ENCODE results near the gene VWA3A. TPM values are rescaled to one million over a fixed set of nuclear protein-coding genes. Genes with fewer than 3 reads are reported as not detected.
A peak's percentile ranks its signal among the peaks of the same experiment; 100 is the strongest.
"Not testable (repeated sequence)": the region's sequence is repeated elsewhere in the genome, so short reads cannot be mapped to it uniquely, and the experiment has no call there.

The VWA3A gene
- not detected for polyA plus RNA-seq

- Mint-ChIP-seq H3K27me3 (peaks cover 10% of the 10 kb centered on the region), H3K9me3 (no peaks in the 10 kb centered on the region), H3K4me1 (peaks cover 0 to 1% (median 0%) of the 10 kb centered on the region in 3 donors), H3K36me3 (peaks cover 2% of the 10 kb centered on the region), H3K4me3 (peak within 1 kb of the TSS in 1 of 4 donors; percentile 46), H3K27ac (peak within 1 kb of the TSS in 1 of 3 donors; percentile 71)
Observed at GRCh38 chr16:22092143-22092933, at the start of gene VWA3A. Gene VWA3A (plus strand): TSS chr16:22092541. CDS start chr16:22092638, 97 bp downstream.

- H3K27ac Mint-ChIP-seq, result peak overlapping the region in 1 of 3 donors; percentile 11
- H3K4me1 Mint-ChIP-seq, H3K27me3 Mint-ChIP-seq, H3K9me3 Mint-ChIP-seq, H3K36me3 Mint-ChIP-seq, H3K4me3 Mint-ChIP-seq: not testable (repeated sequence)
Observed at GRCh38 chr16:22043882-22044281, 48.5 kb upstream of the VWA3A start.

DNA sequence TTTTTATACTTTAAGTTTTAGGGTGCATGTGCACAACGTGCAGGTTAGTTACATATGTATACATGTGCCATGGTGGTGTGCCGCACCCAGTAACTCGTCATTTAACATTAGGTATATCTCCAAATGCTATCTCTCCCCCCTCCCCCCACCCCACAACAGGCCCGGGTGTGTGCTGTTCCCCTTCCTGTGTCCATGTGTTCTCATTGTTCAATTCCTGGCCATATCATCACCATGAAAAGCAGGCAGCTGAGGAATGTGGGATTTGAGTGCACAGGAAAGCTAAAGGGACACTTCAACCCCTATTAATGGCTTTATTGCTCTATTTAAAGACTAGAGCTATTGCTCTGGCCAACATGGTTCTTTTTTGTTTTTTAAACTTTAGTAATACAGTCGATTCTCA lies 46.5 kb upstream of the VWA3A start:
- not testable (repeated sequence) for H3K27ac Mint-ChIP-seq, H3K9me3 Mint-ChIP-seq, H3K4me1 Mint-ChIP-seq, H3K27me3 Mint-ChIP-seq, H3K4me3 Mint-ChIP-seq, H3K36me3 Mint-ChIP-seq

GRCh38 chr16:22050963-22051362 lies 41.4 kb upstream of the VWA3A start:
- H3K27ac Mint-ChIP-seq, result no peak overlapping the region
- no peaks in the 10 kb centered on the region for H3K27me3 Mint-ChIP-seq
- H3K4me1 Mint-ChIP-seq, result peaks cover 0 to 3% (median 2%) of the 10 kb centered on the region in 3 donors
- no peak overlapping the region for H3K4me3 Mint-ChIP-seq
- no peaks in the 10 kb centered on the region for H3K36me3 Mint-ChIP-seq
- no peaks in the 10 kb centered on the region for H3K9me3 Mint-ChIP-seq

DNA sequence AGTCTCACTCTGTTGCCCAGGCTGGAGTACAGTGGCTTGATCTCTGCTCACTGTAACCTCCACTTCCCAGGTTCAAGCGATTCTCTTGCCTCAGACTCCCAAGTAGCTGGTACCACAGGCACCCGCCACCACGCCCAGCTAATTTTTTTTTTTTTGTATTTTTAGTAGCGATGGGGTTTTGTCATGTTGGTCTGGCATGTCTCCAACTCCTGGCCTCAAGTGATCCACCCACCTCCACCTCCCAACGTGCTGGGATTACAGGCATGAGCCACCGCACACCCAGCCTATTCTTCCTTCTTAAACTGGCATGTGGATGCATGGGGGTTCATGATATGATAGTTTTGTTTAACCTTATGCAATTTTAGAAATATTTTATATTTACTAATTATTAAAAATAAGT lies 39.4 kb upstream of the VWA3A start:
- H3K36me3 Mint-ChIP-seq, result no peaks in the 10 kb centered on the region
- H3K27me3 Mint-ChIP-seq, result no peaks in the 10 kb centered on the region
- H3K9me3 Mint-ChIP-seq, result peaks cover 0 to 1% (median 0%) of the 10 kb centered on the region in 3 donors
- H3K4me3 Mint-ChIP-seq, result no peak overlapping the region
- peaks cover 0 to 3% (median 2%) of the 10 kb centered on the region in 3 donors for H3K4me1 Mint-ChIP-seq
- H3K27ac Mint-ChIP-seq, result no peak overlapping the region

DNA sequence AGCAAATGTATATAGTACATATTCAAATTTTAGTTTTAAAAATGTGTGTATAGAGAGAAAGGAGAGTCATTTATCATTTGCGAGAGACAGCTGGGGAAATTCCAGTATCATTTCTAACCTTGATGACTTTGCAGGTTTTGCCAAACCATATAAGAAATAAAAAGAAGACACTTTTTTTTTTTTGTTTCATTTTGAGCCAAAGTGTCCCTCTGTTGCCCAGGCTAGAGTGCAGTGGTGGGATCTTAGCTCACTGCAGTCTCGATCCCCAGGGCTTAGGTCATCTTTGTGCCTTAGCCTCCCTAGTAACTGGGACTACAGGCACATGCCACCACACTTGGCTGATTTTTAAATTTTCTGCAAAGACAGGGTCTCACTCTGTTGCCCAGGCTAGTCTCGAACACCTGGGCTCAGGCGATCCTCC lies 38.4 kb upstream of the VWA3A start:
- peaks cover 0 to 3% (median 2%) of the 10 kb centered on the region in 3 donors for H3K4me1 Mint-ChIP-seq
- H3K4me3 Mint-ChIP-seq, result no peak overlapping the region
- H3K27ac Mint-ChIP-seq, result no peak overlapping the region
- H3K36me3 Mint-ChIP-seq, result peaks cover 6% of the 10 kb centered on the region
- no peaks in the 10 kb centered on the region for H3K27me3 Mint-ChIP-seq
- peaks cover 0 to 1% (median 0%) of the 10 kb centered on the region in 3 donors for H3K9me3 Mint-ChIP-seq

DNA sequence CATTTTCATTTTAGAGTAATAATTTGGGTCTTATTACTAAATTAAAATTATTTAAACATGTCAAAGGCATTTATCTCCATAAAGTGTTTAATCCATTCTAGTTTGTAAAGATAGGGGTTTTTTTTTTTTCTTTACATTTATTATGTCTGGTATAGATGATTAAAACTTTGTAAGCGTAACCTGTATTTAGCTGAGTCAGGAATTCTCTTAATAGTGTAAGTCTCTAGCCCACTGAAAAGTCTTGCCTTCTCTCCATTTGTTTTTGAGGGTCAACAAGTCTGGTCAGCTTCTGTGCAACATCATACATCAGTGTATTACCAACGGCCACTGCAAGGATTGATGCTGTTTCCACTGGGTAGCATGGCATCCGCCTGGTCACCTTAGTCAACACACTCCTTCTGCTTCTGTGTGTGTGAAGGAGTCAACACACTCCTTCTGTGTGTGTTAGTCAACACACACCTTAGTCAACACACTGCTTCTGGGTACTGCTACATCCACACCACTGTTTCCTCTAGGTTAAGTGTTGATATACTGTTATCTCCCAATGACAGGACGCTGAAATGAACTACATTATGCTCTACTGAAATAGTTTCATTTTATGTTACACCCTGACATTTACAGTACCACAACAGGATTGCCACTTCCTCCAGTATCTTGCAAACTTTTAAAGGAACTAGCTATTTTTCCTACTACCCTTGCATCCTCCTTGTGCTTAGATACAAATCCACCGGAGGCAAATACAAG lies 37.3 kb upstream of the VWA3A start:
- H3K4me1 Mint-ChIP-seq, result peaks cover 0 to 3% (median 2%) of the 10 kb centered on the region in 3 donors
- H3K9me3 Mint-ChIP-seq, result peaks cover 0 to 1% (median 0%) of the 10 kb centered on the region in 3 donors
- peaks cover 8% of the 10 kb centered on the region for H3K36me3 Mint-ChIP-seq
- H3K27me3 Mint-ChIP-seq, result no peaks in the 10 kb centered on the region
- H3K4me3 Mint-ChIP-seq, result no peak overlapping the region
- no peak overlapping the region for H3K27ac Mint-ChIP-seq

DNA sequence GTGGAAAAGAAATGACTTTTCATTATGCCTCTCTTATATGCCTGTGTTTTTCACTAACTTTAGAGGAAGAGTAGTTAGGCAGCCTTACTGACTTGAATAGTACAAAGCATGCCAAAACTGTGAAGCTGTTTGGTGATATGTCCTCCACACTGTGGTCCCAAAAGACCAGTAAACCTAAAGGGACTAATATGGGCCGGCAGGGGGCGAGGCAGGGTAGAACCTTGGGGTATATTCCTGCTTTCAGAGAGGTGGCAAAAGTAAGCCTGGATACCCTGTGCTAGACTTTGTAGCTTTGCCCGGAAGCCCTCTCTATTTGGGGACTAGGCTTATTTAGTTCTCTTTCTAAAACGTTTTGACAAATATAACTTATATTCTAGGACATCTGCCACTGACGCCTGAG lies 36.5 kb upstream of the VWA3A start:
- H3K27me3 Mint-ChIP-seq, result no peaks in the 10 kb centered on the region
- peaks cover 0 to 1% (median 0%) of the 10 kb centered on the region in 3 donors for H3K9me3 Mint-ChIP-seq
- H3K4me3 Mint-ChIP-seq, result no peak overlapping the region
- H3K27ac Mint-ChIP-seq, result no peak overlapping the region
- H3K4me1 Mint-ChIP-seq, result peaks cover 0 to 3% (median 2%) of the 10 kb centered on the region in 3 donors
- peaks cover 8% of the 10 kb centered on the region for H3K36me3 Mint-ChIP-seq

DNA sequence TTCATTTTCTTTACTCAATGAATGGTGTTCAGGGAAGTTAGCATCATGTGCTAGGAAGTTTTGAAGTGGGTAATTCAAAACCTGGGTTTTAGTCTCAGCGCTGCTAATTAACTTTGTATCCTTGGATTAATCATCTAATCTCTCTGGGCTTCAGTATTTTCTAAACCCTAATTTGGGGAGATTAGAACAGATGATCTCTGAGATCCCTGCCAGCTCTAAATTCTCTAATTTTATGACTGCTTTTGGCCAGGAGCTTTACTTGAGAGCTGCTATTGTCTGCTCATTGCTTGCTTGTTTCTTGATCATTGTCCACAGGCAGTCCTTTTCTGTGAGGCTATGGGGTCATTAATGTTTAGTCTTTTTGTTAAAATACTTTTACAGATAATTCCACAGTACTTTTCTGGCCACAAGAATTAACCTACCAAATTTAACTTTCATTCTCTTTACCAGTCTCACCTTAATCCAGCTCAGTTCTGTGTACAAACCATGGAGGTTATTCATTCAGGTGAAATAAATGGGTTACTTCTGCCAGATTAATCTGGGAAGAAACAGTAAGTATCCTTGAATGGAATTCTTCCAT lies 28.4 kb upstream of the VWA3A start:
- Mint-ChIP-seq H3K27ac (no peak overlapping the region), H3K36me3 (peaks cover 8% of the 10 kb centered on the region)

DNA sequence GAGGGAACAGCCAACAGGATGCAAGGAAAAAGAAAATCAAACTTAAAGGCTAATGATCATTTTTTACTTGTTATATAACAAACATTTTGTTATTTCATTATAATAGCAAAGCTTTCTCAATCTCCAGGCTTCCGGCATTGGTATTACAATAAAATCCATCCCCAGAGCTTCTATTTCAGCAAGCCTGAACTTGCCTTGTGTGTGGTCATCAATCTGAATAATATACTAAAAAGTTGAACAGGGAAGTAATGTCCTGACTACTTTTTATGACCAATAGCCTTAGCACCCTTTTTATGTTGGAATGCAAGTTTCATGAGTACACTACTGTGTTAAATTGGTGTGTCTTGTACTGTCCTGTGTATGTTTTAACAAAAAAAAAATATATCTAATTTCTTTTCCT lies 27.1 kb upstream of the VWA3A start:
- Mint-ChIP-seq H3K27me3 (no peaks in the 10 kb centered on the region), H3K4me1 (peaks cover 0 to 5% (median 3%) of the 10 kb centered on the region in 3 donors), H3K27ac (no peak overlapping the region), H3K36me3 (peaks cover 6% of the 10 kb centered on the region), H3K9me3 (peaks cover 0 to 4% (median 0%) of the 10 kb centered on the region in 3 donors), H3K4me3 (no peak overlapping the region)

More for the DNA sequence above, 28.4 kb upstream of the VWA3A start:
- H3K9me3 Mint-ChIP-seq, result peaks cover 0 to 4% (median 0%) of the 10 kb centered on the region in 3 donors
- H3K4me3 Mint-ChIP-seq, result no peak overlapping the region
- H3K4me1 Mint-ChIP-seq, result peaks cover 0 to 5% (median 3%) of the 10 kb centered on the region in 3 donors
- H3K27me3 Mint-ChIP-seq, result no peaks in the 10 kb centered on the region

DNA sequence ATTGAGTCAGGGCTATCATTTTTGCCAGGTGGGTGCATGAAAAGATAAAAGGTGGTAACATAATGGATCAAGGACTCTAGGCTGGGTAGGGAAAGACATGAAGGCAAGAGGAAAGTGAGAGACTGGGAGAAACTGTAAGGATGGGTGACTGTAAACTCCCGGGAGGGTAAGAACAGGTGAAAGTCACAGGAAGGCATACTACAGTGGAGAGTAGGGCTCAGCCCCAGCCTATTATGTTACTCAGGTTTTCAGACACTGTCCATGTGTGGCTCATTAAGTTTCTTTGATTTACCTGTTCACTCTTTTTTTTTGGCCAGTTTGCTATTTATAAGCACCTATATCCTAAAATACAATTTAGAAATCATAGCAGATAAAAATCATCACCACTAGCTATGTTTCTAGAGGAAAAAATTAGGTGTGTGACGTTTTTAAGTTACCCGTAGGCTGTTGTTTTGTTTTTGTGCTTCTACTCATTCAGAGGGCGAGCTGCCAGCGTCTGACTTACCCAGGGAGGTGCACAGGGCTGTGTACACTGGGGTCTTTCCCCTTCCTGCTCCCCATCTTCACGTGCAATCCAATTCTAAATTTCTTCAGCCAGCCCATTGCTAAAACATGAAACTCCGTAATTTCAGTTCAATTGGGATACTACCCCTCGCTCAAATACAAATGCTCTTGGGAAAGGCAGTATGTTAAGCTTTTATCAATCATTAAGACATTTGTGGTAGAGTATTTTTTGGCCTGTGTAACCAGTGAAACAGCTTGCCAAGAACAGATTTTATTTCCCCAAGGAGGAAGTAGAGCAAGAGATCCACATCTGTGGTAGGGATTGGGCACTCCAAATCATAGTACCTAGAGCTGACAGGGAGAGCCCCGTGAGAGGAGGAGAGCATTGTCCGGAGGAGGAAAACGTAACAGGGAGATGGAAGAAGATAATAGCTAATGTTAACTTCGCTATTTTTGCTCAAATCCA lies 21.7 kb upstream of the VWA3A start:
- peaks cover 0 to 4% (median 0%) of the 10 kb centered on the region in 3 donors for H3K9me3 Mint-ChIP-seq
- H3K27ac Mint-ChIP-seq, result no peak overlapping the region
- peaks cover 0 to 5% (median 3%) of the 10 kb centered on the region in 3 donors for H3K4me1 Mint-ChIP-seq
- peaks cover 2% of the 10 kb centered on the region for H3K36me3 Mint-ChIP-seq
- H3K4me3 Mint-ChIP-seq, result no peak overlapping the region
- no peaks in the 10 kb centered on the region for H3K27me3 Mint-ChIP-seq

- Mint-ChIP-seq H3K9me3 (peaks cover 0 to 4% (median 0%) of the 10 kb centered on the region in 3 donors), H3K27ac (no peak overlapping the region), H3K4me3 (no peak overlapping the region), H3K36me3 (peaks cover 2% of the 10 kb centered on the region), H3K27me3 (no peaks in the 10 kb centered on the region), H3K4me1 (peaks cover 0 to 5% (median 3%) of the 10 kb centered on the region in 3 donors)
Observed at GRCh38 chr16:22071331-22071910, 20.9 kb upstream of the VWA3A start.

- Mint-ChIP-seq H3K4me3 (no peak overlapping the region), H3K9me3 (no peaks in the 10 kb centered on the region), H3K4me1 (peaks cover 3 to 4% (median 4%) of the 10 kb centered on the region in 3 donors), H3K27me3 (no peaks in the 10 kb centered on the region), H3K36me3 (peaks cover 2% of the 10 kb centered on the region), H3K27ac (peak overlapping the region in 1 of 3 donors; percentile 26)
Observed at GRCh38 chr16:22073350-22073749, 19.0 kb upstream of the VWA3A start.
